Measurements from ENCODE around the gene SETD3.

DNA sequence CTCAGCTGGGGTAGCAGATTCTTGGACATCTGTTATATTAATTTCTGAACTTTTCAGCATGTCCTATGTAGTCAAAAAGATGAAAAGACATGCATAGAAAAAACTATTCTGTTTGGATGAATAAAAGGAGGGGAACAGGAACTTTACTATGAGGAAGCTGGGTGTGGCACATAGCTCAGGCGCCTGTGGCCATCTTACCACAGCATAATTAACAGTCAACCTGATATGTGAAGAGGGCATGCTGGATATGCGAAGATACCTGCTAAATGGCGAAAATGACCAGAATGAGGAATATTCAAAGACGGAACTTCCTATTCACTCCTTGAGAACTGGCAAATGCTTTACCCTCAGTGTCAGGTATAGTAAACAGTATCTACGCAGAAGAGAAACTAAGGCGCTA lies 18.4 kb downstream of the SETD3 start:
- no peak for TF ChIP-seq POLR2AphosphoS5 (IDR thresholded peaks at IDR 0.05; ENCODE audit: low read length)
- TF ChIP-seq, protein P1, sequence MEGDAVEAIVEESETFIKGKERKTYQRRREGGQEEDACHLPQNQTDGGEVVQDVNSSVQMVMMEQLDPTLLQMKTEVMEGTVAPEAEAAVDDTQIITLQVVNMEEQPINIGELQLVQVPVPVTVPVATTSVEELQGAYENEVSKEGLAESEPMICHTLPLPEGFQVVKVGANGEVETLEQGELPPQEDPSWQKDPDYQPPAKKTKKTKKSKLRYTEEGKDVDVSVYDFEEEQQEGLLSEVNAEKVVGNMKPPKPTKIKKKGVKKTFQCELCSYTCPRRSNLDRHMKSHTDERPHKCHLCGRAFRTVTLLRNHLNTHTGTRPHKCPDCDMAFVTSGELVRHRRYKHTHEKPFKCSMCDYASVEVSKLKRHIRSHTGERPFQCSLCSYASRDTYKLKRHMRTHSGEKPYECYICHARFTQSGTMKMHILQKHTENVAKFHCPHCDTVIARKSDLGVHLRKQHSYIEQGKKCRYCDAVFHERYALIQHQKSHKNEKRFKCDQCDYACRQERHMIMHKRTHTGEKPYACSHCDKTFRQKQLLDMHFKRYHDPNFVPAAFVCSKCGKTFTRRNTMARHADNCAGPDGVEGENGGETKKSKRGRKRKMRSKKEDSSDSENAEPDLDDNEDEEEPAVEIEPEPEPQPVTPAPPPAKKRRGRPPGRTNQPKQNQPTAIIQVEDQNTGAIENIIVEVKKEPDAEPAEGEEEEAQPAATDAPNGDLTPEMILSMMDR (IDR thresholded peaks at IDR 0.05 in 2 of 3, conservative IDR thresholded peaks at IDR 0.05 in 1 of 3; ENCODE audit: control insufficient read depth in 2 of 3, extremely low read depth in 1 of 3, insufficient read depth in 1 of 3, low read depth in 3 of 3, low read length in 3 of 3) = no peak
- TF ChIP-seq FOXM1 (IDR thresholded peaks at IDR 0.05; ENCODE audit: low read depth, low read length) = no peak
- no peak for TF ChIP-seq JUNB (IDR thresholded peaks at IDR 0.05)
- TF ChIP-seq EZH2 (IDR thresholded peaks at IDR 0.05; ENCODE audit: borderline replicate concordance, control insufficient read depth, low read depth, low read length) = no peak
- TF ChIP-seq ZBTB11 (CRISPR knock-in tag; IDR thresholded peaks at IDR 0.05) = no peak
- TF ChIP-seq, protein P2, sequence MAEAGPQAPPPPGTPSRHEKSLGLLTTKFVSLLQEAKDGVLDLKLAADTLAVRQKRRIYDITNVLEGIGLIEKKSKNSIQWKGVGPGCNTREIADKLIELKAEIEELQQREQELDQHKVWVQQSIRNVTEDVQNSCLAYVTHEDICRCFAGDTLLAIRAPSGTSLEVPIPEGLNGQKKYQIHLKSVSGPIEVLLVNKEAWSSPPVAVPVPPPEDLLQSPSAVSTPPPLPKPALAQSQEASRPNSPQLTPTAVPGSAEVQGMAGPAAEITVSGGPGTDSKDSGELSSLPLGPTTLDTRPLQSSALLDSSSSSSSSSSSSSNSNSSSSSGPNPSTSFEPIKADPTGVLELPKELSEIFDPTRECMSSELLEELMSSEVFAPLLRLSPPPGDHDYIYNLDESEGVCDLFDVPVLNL (IDR thresholded peaks at IDR 0.05; ENCODE audit: low read depth, low read length) = no peak

Data from GM12878 (cell line).